Suppressor macrophage treated with lipopolysaccharide for 1 hour (primary cell): ENCODE measurements around the gene SV2C.

Source experiments
- DNase-seq, 3 donors: peaks; one replicate each; pipeline ENCODE4 v3.0.0-alpha.2; 2020 to 2022

SV2C gene

GRCh38 chr5:76386360-76386759, 303.2 kb downstream of the SV2C start:
- DNase-seq, result peak in 1 of 3 donors; percentile 26

GRCh38 chr5:76388236-76388635, 305.1 kb downstream of the SV2C start:
- no peak for DNase-seq

GRCh38 chr5:76388791-76389512, 305.8 kb downstream of the SV2C start:
- no peak for DNase-seq

- DNase-seq, result no peak
Measured at GRCh38 chr5:76389513-76390154, 306.5 kb downstream of the SV2C start.

GRCh38 chr5:76391014-76391413, 307.8 kb downstream of the SV2C start:
- DNase-seq, result no peak

GRCh38 chr5:76393035-76393680, 310.0 kb downstream of the SV2C start:
- no peak for DNase-seq

- no peak for DNase-seq
Measured at GRCh38 chr5:76397200-76397599, 314.0 kb downstream of the SV2C start.

GRCh38 chr5:76399268-76399667, 316.1 kb downstream of the SV2C start:
- DNase-seq, result no peak

GRCh38 chr5:76400466-76400865, 317.3 kb downstream of the SV2C start:
- peak; percentile 29 to 60 (median 60) for DNase-seq

GRCh38 chr5:76401801-76402250, 318.6 kb downstream of the SV2C start:
- DNase-seq, result peak; percentile 48 to 61 (median 56)

- DNase-seq, result peak in 1 of 3 donors; percentile 85
Measured at GRCh38 chr5:76402251-76402885, 319.2 kb downstream of the SV2C start.

GRCh38 chr5:76402886-76403765, 319.9 kb downstream of the SV2C start, which contains the start of gene IQGAP2:
IQGAP2 (plus strand) TSS chr5:76403285; CDS start chr5:76403546, 261 bp downstream.
- DNase-seq, result peak; percentile 93 to 95 (median 93)
